OCI-LY3 (cell line): ENCODE results near the gene FBXO42.

Source experiments
- CTCF ChIP-seq: fragments of 200-600, 300-600 bp; sonication (generic); IDR thresholded peaks from 2 replicates; pipeline ENCODE4 v1.5.1; 2014; ENCODE audit warnings: antibody characterized with exemption, low read length, low read depth
- EZH2phosphoT487 ChIP-seq: fragments of 200-600 bp; shearing (Covaris generic); IDR thresholded peaks from 2 replicates; pipeline ENCODE4 v1.6.1; 2018; ENCODE audit warnings: antibody characterized with exemption, mixed run types, low read depth

- TF ChIP-seq CTCF (no peak), EZH2phosphoT487 (no peak)
Observed at GRCh38 chr1:16386454-16387113, 34.3 kb upstream of the FBXO42 start.
